Astrocyte (in vitro differentiated cells and primary cell): Measurements from ENCODE around the gene FRMD5.

Experiments
- CTCF ChIP-seq: IDR thresholded peaks from 2 replicates; pipeline ENCODE4 v1.5.1; 2011; ENCODE audit warnings: low read depth, mild to moderate bottlenecking, inconsistent platforms, low read length, moderate library complexity; ENCODE audit not compliant: insufficient read depth
- EZH2 ChIP-seq: IDR thresholded peaks from 2 replicates; pipeline ENCODE4 v1.6.1; 2012; ENCODE audit warnings: mild to moderate bottlenecking, low read length, inconsistent platforms; ENCODE audit not compliant: insufficient read depth

GRCh38 chr15:44011238-44011854 lies 183.7 kb downstream of the FRMD5 start:
- TF ChIP-seq CTCF = no peak
- no peak for TF ChIP-seq EZH2
